Thyroid gland (tissue), 4 donors: ENCODE data around the gene GOLGA2. TPM values are rescaled to one million over a fixed set of nuclear protein-coding genes. Genes with fewer than 3 reads are reported as not detected.
"Not testable (repeated sequence)": the region's sequence is repeated elsewhere in the genome, so short reads cannot be mapped to it uniquely, and the experiment has no call there.

Experiments used
- DNase-seq, 2 donors: peaks; one replicate each; pipeline ENCODE4 v3.0.0-alpha.2; 2019
- H3K27ac ChIP-seq, 3 donors: fragments of 200-600 bp; sonication (generic); 1 replicate in 2 of 3; 2 replicates in 1 of 3; pipeline ENCODE4 v1.5.1; 2016 to 2019; ENCODE audit warnings: mild to moderate bottlenecking in 1 of 3, moderate library complexity in 1 of 3
- H3K27me3 ChIP-seq: fragments of 200-600 bp; sonication (generic); one replicate; pipeline ENCODE4 v1.5.1; 2019
- H3K36me3 ChIP-seq, 2 donors: fragments of 200-600 bp; sonication (generic); one replicate each; pipeline ENCODE4 v1.5.1; 2016 to 2019
- H3K4me1 ChIP-seq, 2 donors: fragments of 200-600 bp; sonication (generic); one replicate each; pipeline ENCODE4 v1.5.1; 2017 to 2019
- H3K4me3 ChIP-seq, 3 donors: fragments of 200-600 bp; sonication (generic); replicated peaks in 1 of 3; 1 replicate in 2 of 3; 2 replicates in 1 of 3; pipeline ENCODE4 v1.5.1; 2016; ENCODE audit warnings: mild to moderate bottlenecking in 1 of 3
- H3K9me3 ChIP-seq: fragments of 200-600 bp; sonication (generic); one replicate; pipeline ENCODE4 v1.5.1; 2017
- POLR2A ChIP-seq, 2 donors: fragments of 450-650 bp; IDR thresholded peaks; one replicate each; pipeline ENCODE4 v1.6.1; 2017; ENCODE audit warnings: antibody characterized with exemption in 2 of 2, mild to moderate bottlenecking in 2 of 2, moderate library complexity in 1 of 2
- WGBS, 2 donors: methylation state at CpG; one replicate each; pipeline ENCODE4 v1.1.5; 2017; 5-methylcytosine and 5-hydroxymethylcytosine counted together
- intact Hi-C: fragments of 100-400 bp; cut with DNase I; formaldehyde crosslinking; loops from one replicate; pipeline ENCODE4 v1.15.1; 2023
- total RNA-seq, 4 donors: library from RNA; depleted of rRNA; stranded (reverse); fragments of >200 nt; gene quantifications; one replicate each; pipeline ENCODE4 v1.2.3, GENCODE V29; 2016
- TF ChIP-seq, protein P1 (sequence below), 6 experiments: fragments of 200-600 bp in 3 of 6; fragments of 450-650 bp in 3 of 6; sonication (generic) in 3 of 6; IDR thresholded peaks; one replicate each; pipeline ENCODE4 v1.5.1; 2016 to 2019; ENCODE audit warnings: antibody characterized with exemption in 6 of 6, mild to moderate bottlenecking in 2 of 6, inconsistent platforms in 1 of 6, moderate library complexity in 1 of 6

The GOLGA2 gene
- total RNA-seq, 4 donors from 2014 or later = 94.6 to 140 (median 118) TPM

DNA sequence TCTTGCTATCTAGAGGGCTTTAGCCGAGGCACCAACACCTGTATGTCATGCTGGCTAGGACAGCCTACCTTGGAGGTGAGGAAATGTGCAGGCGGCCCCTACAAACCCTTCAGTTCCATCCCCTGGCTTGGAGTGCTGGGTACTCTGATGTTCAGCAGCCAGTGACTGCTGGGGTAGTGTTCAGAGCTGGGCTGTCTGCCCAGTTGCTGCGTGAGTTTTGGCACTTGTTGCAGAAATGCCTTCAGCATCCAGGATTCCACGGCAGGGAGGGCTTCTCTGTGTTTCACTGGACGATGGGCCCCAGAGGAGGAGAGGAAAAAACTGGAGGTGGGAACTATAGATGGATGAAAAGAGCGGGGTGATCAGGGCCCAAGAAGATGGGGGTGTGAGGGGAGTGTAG lies 10.6 kb upstream of the GOLGA2 start:
- no peaks in the 10 kb centered on the region for H3K36me3 ChIP-seq
- 21 to 43% methylated on average over 6 of the region's 6 CpGs for WGBS, 2 donors
- TF ChIP-seq, protein P1, sequence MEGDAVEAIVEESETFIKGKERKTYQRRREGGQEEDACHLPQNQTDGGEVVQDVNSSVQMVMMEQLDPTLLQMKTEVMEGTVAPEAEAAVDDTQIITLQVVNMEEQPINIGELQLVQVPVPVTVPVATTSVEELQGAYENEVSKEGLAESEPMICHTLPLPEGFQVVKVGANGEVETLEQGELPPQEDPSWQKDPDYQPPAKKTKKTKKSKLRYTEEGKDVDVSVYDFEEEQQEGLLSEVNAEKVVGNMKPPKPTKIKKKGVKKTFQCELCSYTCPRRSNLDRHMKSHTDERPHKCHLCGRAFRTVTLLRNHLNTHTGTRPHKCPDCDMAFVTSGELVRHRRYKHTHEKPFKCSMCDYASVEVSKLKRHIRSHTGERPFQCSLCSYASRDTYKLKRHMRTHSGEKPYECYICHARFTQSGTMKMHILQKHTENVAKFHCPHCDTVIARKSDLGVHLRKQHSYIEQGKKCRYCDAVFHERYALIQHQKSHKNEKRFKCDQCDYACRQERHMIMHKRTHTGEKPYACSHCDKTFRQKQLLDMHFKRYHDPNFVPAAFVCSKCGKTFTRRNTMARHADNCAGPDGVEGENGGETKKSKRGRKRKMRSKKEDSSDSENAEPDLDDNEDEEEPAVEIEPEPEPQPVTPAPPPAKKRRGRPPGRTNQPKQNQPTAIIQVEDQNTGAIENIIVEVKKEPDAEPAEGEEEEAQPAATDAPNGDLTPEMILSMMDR (IDR thresholded peaks at IDR 0.05) = no peak
- no peak for TF ChIP-seq POLR2A (IDR thresholded peaks at IDR 0.05)
- peak overlapping the region; percentile 23 to 82 (median 82) for H3K27ac ChIP-seq
- peaks cover 34 to 48% of the 10 kb centered on the region in 2 donors for H3K4me1 ChIP-seq
- H3K27me3 ChIP-seq = no peaks in the 10 kb centered on the region
- intact Hi-C loops = no loop called here
- no peak overlapping the region for H3K4me3 ChIP-seq
- peak; percentile 97 for DNase-seq
- H3K9me3 ChIP-seq = no peaks in the 10 kb centered on the region

DNA sequence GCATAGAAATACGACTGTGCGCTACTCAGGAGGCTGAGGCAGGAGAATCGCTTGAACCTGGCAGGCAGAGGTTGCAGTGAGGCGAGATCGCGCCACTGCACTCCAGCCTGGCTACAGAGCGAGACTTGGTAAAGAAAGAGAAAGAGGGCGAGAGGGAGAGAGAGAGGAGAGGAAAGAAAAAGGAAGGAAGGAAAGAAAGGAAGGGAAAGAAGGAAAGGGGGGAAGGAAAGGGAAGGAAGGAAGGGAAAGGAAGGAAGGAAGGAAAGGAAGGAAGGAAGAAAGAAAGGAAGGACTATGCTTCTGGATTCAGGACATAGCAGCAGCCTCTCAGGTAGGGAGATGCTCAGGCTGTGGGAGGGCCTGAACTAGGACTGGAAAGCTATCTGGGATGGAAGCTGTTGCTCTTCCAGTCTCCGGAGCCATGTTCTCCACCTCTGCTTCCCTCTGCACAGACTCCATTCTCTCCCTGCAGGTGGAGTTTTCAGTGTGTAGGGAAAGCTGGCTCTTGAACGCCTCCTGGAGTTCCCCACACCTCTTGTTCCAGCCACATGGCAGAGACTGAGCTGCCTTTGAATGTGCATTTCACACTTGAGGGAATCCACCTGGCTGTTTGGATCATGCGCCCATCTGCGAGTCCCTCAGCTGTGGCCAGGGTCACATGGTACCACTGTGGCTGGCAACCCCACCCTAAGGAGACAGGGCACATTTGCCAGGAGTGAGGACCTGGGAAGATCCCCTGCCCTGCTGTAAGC lies 9.4 kb upstream of the GOLGA2 start:
- H3K4me1 ChIP-seq = peaks cover 36 to 53% of the 10 kb centered on the region in 2 donors
- intact Hi-C loops = no loop called here
- no peak overlapping the region for H3K4me3 ChIP-seq
- WGBS, 2 donors = 80 to 83% methylated on average over 10 to 12 of the region's 12 CpGs
- peak overlapping the region; percentile 42 to 82 (median 82) for H3K27ac ChIP-seq
- no peaks in the 10 kb centered on the region for H3K9me3 ChIP-seq
- H3K36me3 ChIP-seq = no peaks in the 10 kb centered on the region
- no peaks in the 10 kb centered on the region for H3K27me3 ChIP-seq
- TF ChIP-seq, protein P1 (IDR thresholded peaks at IDR 0.05) = peak in 3 of 6 experiments; percentile 15 to 35 (median 28)
- TF ChIP-seq POLR2A (IDR thresholded peaks at IDR 0.05) = no peak
- peak; percentile 85 to 87 for DNase-seq

- no peak for DNase-seq
- H3K4me1 ChIP-seq = peaks cover 36 to 60% of the 10 kb centered on the region in 2 donors
- H3K4me3 ChIP-seq = no peak overlapping the region
- TF ChIP-seq, protein P1 (IDR thresholded peaks at IDR 0.05) = no peak
- no peak for TF ChIP-seq POLR2A (IDR thresholded peaks at IDR 0.05)
- WGBS, 2 donors = 89 to 95% methylated on average over 6 of the region's 6 CpGs
- intact Hi-C loops = no loop called here
- no peaks in the 10 kb centered on the region for H3K27me3 ChIP-seq
- H3K9me3 ChIP-seq = no peaks in the 10 kb centered on the region
- no peak overlapping the region for H3K27ac ChIP-seq
- H3K36me3 ChIP-seq = no peaks in the 10 kb centered on the region
These were observed 6.7 kb upstream of the GOLGA2 start for GRCh38 chr9:128282500-128282899.

GRCh38 chr9:128280084-128280622 lies 4.3 kb upstream of the GOLGA2 start:
- H3K27ac ChIP-seq = peak overlapping the region; percentile 44 to 70 (median 66)
- TF ChIP-seq POLR2A (IDR thresholded peaks at IDR 0.05) = no peak
- TF ChIP-seq, protein P1 (IDR thresholded peaks at IDR 0.05) = no peak
- WGBS, 2 donors = 53 to 66% methylated on average over 5 of the region's 5 CpGs
- no peaks in the 10 kb centered on the region for H3K27me3 ChIP-seq
- H3K4me3 ChIP-seq = no peak overlapping the region
- H3K36me3 ChIP-seq = no peaks in the 10 kb centered on the region
- intact Hi-C loops = no loop called here
- H3K9me3 ChIP-seq = no peaks in the 10 kb centered on the region
- DNase-seq = peak; percentile 13 to 31
- peaks cover 21 to 45% of the 10 kb centered on the region in 2 donors for H3K4me1 ChIP-seq

GRCh38 chr9:128279088-128280073 lies 3.6 kb upstream of the GOLGA2 start:
- H3K27ac ChIP-seq = peak overlapping the region; percentile 44 to 70 (median 66)
- peak; percentile 78 to 79 for DNase-seq
- not testable (repeated sequence) for H3K36me3 ChIP-seq, H3K9me3 ChIP-seq, H3K4me3 ChIP-seq, H3K27me3 ChIP-seq
- WGBS, 2 donors = 43% methylated on average over 20 to 22 of the region's 22 CpGs
- intact Hi-C loops = loop anchor here (5.0 kb wide), 1 partner anchor 43 kb away; the partner anchor contains the start of genes COQ4 and TRUB2
- H3K4me1 ChIP-seq = peaks cover 22 to 45% of the 10 kb centered on the region in 2 donors
